Measurements from ENCODE around the gene MMP25.
"Not testable (repeated sequence)": the region's sequence is repeated elsewhere in the genome, so short reads cannot be mapped to it uniquely, and the experiment has no call there.

GRCh38 chr16:3069146-3069545 is 22.8 kb downstream of the MMP25 start:
- not testable (repeated sequence) for TF ChIP-seq EZH2 (IDR thresholded peaks at IDR 0.05; ENCODE audit: low read length); CTCF (optimal IDR thresholded peaks at IDR 0.05 in 1 of 3, IDR thresholded peaks at IDR 0.05 in 1 of 3, conservative IDR thresholded peaks at IDR 0.05 in 1 of 3; ENCODE audit: extremely low read depth in 1 of 3, insufficient read depth in 2 of 3, low read length in 3 of 3)

All from keratinocyte (primary cell).